ENCODE data around the gene NUDT15.
"Not testable (repeated sequence)": the region's sequence is repeated elsewhere in the genome, so short reads cannot be mapped to it uniquely, and the experiment has no call there.

Gene NUDT15

GRCh38 chr13:48037346-48038173, at the start of gene NUDT15:
Gene NUDT15, plus strand, starts transcription at chr13:48037726. Its CDS starts 21 bp downstream, at chr13:48037747.
- peak; percentile 88 to 89 for DNase-seq (ENCODE audit: low read depth in 1 of 2, low spot score in 1 of 2)

- DNase-seq (ENCODE audit: low read depth in 1 of 2, low spot score in 1 of 2), result no peak
Observed at GRCh38 chr13:47990427-47990826, 47.1 kb upstream of the NUDT15 start.

- no peak for DNase-seq (ENCODE audit: low read depth in 1 of 2, low spot score in 1 of 2)
Observed at GRCh38 chr13:47990920-47991466, 46.5 kb upstream of the NUDT15 start.

GRCh38 chr13:47991859-47992258, 45.7 kb upstream of the NUDT15 start:
- DNase-seq (ENCODE audit: low read depth in 1 of 2, low spot score in 1 of 2), result no peak

GRCh38 chr13:47997384-47997783, 40.1 kb upstream of the NUDT15 start:
- no peak for DNase-seq (ENCODE audit: low read depth in 1 of 2, low spot score in 1 of 2)

GRCh38 chr13:47999973-48000372, 37.6 kb upstream of the NUDT15 start:
- DNase-seq (ENCODE audit: low read depth in 1 of 2, low spot score in 1 of 2), result no peak

- DNase-seq (ENCODE audit: low read depth in 1 of 2, low spot score in 1 of 2), result no peak
Observed at GRCh38 chr13:48000559-48001113, 36.9 kb upstream of the NUDT15 start.

- peak; percentile 72 to 87 for DNase-seq (ENCODE audit: low read depth in 1 of 2, low spot score in 1 of 2)
Observed at GRCh38 chr13:48001114-48001881, 36.2 kb upstream of the NUDT15 start, which contains the start of gene SUCLA2. Gene SUCLA2, minus strand, starts transcription at chr13:48001273. Its CDS starts 4 bp downstream, at chr13:48001269.

GRCh38 chr13:48001999-48002398, 35.5 kb upstream of the NUDT15 start:
- not testable (repeated sequence) for DNase-seq (ENCODE audit: low read depth in 1 of 2, low spot score in 1 of 2)

- no peak for DNase-seq (ENCODE audit: low read depth in 1 of 2, low spot score in 1 of 2)
Observed at GRCh38 chr13:48004201-48004600, 33.3 kb upstream of the NUDT15 start.

GRCh38 chr13:48006396-48006795, 31.1 kb upstream of the NUDT15 start:
- DNase-seq (ENCODE audit: low read depth in 1 of 2, low spot score in 1 of 2), result no peak

- DNase-seq (ENCODE audit: low read depth in 1 of 2, low spot score in 1 of 2), result no peak
Observed at GRCh38 chr13:48009284-48009683, 28.2 kb upstream of the NUDT15 start.

- no peak for DNase-seq (ENCODE audit: low read depth in 1 of 2, low spot score in 1 of 2)
Observed at GRCh38 chr13:48010698-48011097, 26.8 kb upstream of the NUDT15 start.

GRCh38 chr13:48012668-48013067, 24.9 kb upstream of the NUDT15 start:
- DNase-seq (ENCODE audit: low read depth in 1 of 2, low spot score in 1 of 2), result no peak

- DNase-seq (ENCODE audit: low read depth in 1 of 2, low spot score in 1 of 2), result no peak
Observed at GRCh38 chr13:48014359-48014758, 23.2 kb upstream of the NUDT15 start.

- DNase-seq (ENCODE audit: low read depth in 1 of 2, low spot score in 1 of 2), result no peak
Observed at GRCh38 chr13:48018637-48019036, 18.9 kb upstream of the NUDT15 start.

GRCh38 chr13:48019796-48020195, 17.7 kb upstream of the NUDT15 start:
- DNase-seq (ENCODE audit: low read depth in 1 of 2, low spot score in 1 of 2), result no peak

- DNase-seq (ENCODE audit: low read depth in 1 of 2, low spot score in 1 of 2), result no peak
Observed at GRCh38 chr13:48028066-48028465, 9.5 kb upstream of the NUDT15 start.

- DNase-seq (ENCODE audit: low read depth in 1 of 2, low spot score in 1 of 2), result no peak
Observed at GRCh38 chr13:48029859-48030258, 7.7 kb upstream of the NUDT15 start.

- no peak for DNase-seq (ENCODE audit: low read depth in 1 of 2, low spot score in 1 of 2)
Observed at GRCh38 chr13:48038761-48039160, 1.2 kb downstream of the NUDT15 start.

- no peak for DNase-seq (ENCODE audit: low read depth in 1 of 2, low spot score in 1 of 2)
Observed at GRCh38 chr13:48040049-48040448, 2.5 kb downstream of the NUDT15 start.

- no peak for DNase-seq (ENCODE audit: low read depth in 1 of 2, low spot score in 1 of 2)
Observed at GRCh38 chr13:48040896-48041295, 3.4 kb downstream of the NUDT15 start.

Data from activated CD4-positive, alpha-beta T cell treated with anti-CD3 and anti-CD28 coated beads, Interleukin-2, amount 50 U/mL, for 24 hours (primary cell).